Stimulated activated naive B cell treated with anti-CD40 and anti-IgM and Interleukin-4, amounts not matched to agents 10 μg/mL and 1 μg/mL and 100 μg/mL, for 72 hours (primary cell): Measurements from ENCODE around the gene MAML2.

Experiments
- ATAC-seq, 2 donors: fragments of 150-1000 bp; cut with Tn5 transposase; replicated peaks; 2 replicates each; pipeline ENCODE4 v1.10.0; 2021; ENCODE audit warnings: moderate library complexity in 1 of 2
- DNase-seq: peaks from one replicate; pipeline ENCODE4 v3.0.0; 2021
- H3K27ac Mint-ChIP-seq: one replicate; pipeline ENCODE4 v1.8.0; 2022; ENCODE audit warnings: mild to moderate bottlenecking, mixed read lengths
- H3K27me3 Mint-ChIP-seq, 2 donors: one replicate each; pipeline ENCODE4 v1.8.0; 2022; ENCODE audit warnings: mixed read lengths in 2 of 2
- H3K36me3 Mint-ChIP-seq, 2 donors: one replicate each; pipeline ENCODE4 v1.8.0; 2022; ENCODE audit warnings: mixed read lengths in 2 of 2, mild to moderate bottlenecking in 1 of 2
- H3K4me1 Mint-ChIP-seq, 2 donors: one replicate each; pipeline ENCODE4 v1.8.0; 2022; ENCODE audit warnings: mixed read lengths in 2 of 2, mild to moderate bottlenecking in 1 of 2
- H3K4me3 Mint-ChIP-seq, 2 donors: one replicate each; pipeline ENCODE4 v1.8.0; 2022; ENCODE audit warnings: mild to moderate bottlenecking in 2 of 2, mixed read lengths in 2 of 2, moderate library complexity in 1 of 2
- H3K9me3 Mint-ChIP-seq, 2 donors: one replicate each; pipeline ENCODE4 v1.8.0; 2022; ENCODE audit warnings: mixed read lengths in 2 of 2, mild to moderate bottlenecking in 1 of 2

Gene MAML2

GRCh38 chr11:96161307-96162089 lies 181.5 kb downstream of the MAML2 start:
- no peak overlapping the region for H3K27ac Mint-ChIP-seq
- DNase-seq = no peak
- no peaks in the 10 kb centered on the region for H3K27me3 Mint-ChIP-seq
- H3K36me3 Mint-ChIP-seq = peaks cover 5 to 10% of the 10 kb centered on the region in 2 donors
- peaks cover 19 to 45% of the 10 kb centered on the region in 2 donors for H3K4me1 Mint-ChIP-seq
- no peak overlapping the region for H3K4me3 Mint-ChIP-seq
- peaks cover 0 to 3% of the 10 kb centered on the region in 2 donors for H3K9me3 Mint-ChIP-seq
- no peak for ATAC-seq

DNA sequence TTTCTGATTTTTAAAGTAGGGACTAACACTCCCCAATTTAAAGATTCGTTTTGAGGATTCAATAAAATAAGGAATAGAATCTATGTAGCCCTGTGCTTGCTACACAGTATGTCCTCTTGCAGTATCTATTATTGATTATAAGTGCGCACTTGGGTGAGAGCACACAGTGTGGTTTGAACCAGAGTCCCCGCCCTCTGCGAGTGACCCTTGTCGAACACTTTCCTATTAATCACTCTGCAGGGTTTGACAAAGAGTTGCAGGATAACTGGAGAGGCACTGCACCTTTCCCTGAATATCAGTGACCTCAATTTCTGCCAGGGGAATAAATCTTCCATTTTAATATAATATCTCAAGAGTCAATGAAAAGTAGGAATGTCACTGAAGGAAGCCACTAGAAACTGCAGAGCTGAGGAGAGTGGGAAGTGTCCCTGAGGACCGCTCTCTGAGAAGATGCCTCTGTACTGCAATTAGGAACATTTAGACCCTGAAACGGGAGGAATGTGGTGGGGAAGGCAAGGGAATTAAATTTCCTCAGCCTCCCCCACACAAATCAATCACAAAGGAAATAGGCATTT lies 182.2 kb downstream of the MAML2 start:
- ATAC-seq = no peak
- Mint-ChIP-seq H3K36me3 (peaks cover 3 to 10% of the 10 kb centered on the region in 2 donors), H3K4me3 (no peak overlapping the region), H3K27ac (no peak overlapping the region), H3K9me3 (peaks cover 0 to 3% of the 10 kb centered on the region in 2 donors), H3K27me3 (no peaks in the 10 kb centered on the region), H3K4me1 (peaks cover 21 to 45% of the 10 kb centered on the region in 2 donors)
- no peak for DNase-seq

DNA sequence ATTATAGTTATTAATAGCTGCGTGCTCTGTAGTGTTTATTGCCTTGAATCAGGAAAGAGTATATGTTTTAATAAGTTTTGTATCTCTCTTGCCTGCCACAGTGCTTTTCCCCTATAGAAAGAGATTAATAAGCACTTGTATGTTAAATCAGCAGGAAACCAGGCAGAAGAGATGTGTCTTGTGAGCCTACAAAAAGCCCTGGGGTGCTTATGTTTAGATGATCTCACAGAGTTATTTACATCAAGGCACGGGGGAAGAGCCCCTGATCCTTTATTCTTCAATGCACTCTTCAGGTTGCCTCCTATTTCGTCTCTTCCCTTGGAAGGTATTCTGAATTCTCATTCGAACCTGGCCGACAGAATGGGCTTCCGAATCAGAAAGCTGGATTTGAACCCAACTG lies 183.0 kb downstream of the MAML2 start:
- no peak for DNase-seq
- Mint-ChIP-seq H3K36me3 (peaks cover 3 to 10% of the 10 kb centered on the region in 2 donors), H3K27ac (no peak overlapping the region), H3K9me3 (peaks cover 0 to 3% of the 10 kb centered on the region in 2 donors), H3K4me3 (no peak overlapping the region), H3K4me1 (peaks cover 25 to 51% of the 10 kb centered on the region in 2 donors), H3K27me3 (no peaks in the 10 kb centered on the region)
- ATAC-seq = no peak

DNA sequence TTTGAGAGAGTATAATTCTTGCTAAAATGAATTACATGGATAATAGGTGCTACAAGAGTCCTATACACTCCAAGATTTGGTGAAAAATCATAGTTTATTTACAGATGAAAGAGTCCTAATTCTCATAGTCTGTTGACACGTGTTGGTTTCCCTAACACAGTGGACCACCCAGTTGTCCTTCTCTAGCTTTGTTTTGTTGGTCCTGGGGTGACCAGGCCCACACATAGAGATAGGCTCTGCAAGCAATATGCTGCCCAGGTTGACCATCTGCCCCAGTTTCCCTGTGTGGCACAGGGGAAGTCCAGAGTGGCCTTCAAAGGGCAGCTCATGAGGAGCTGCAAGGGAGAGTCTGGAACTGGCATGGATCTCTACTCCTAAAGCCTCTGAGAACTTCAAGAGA lies 184.9 kb downstream of the MAML2 start:
- no peak for ATAC-seq
- Mint-ChIP-seq H3K9me3 (no peaks in the 10 kb centered on the region), H3K36me3 (peaks cover 0 to 2% of the 10 kb centered on the region in 2 donors), H3K4me3 (no peak overlapping the region), H3K27ac (no peak overlapping the region), H3K4me1 (peaks cover 28 to 48% of the 10 kb centered on the region in 2 donors), H3K27me3 (no peaks in the 10 kb centered on the region)
- DNase-seq = no peak

- Mint-ChIP-seq H3K4me1 (peaks cover 28 to 48% of the 10 kb centered on the region in 2 donors), H3K36me3 (peaks cover 0 to 5% of the 10 kb centered on the region in 2 donors), H3K27ac (peak overlapping the region; percentile 96), H3K4me3 (no peak overlapping the region), H3K9me3 (no peaks in the 10 kb centered on the region), H3K27me3 (no peaks in the 10 kb centered on the region)
- DNase-seq = no peak
- no peak for ATAC-seq
Observed at GRCh38 chr11:96157517-96157873, 185.5 kb downstream of the MAML2 start.

- Mint-ChIP-seq H3K9me3 (no peaks in the 10 kb centered on the region), H3K27ac (peak overlapping the region; percentile 96), H3K36me3 (peaks cover 0 to 7% of the 10 kb centered on the region in 2 donors), H3K4me3 (peak overlapping the region; percentile 74 to 80), H3K4me1 (peaks cover 28 to 48% of the 10 kb centered on the region in 2 donors), H3K27me3 (no peaks in the 10 kb centered on the region)
- ATAC-seq (no peak), DNase-seq (no peak)
Observed at GRCh38 chr11:96156379-96156722, 186.6 kb downstream of the MAML2 start.

GRCh38 chr11:96155627-96156378 lies 187.2 kb downstream of the MAML2 start:
- Mint-ChIP-seq H3K4me3 (peak overlapping the region; percentile 74 to 80), H3K36me3 (peaks cover 0 to 7% of the 10 kb centered on the region in 2 donors)
- peak; percentile 83 to 88 for ATAC-seq

GRCh38 chr11:96154802-96155520 lies 188.0 kb downstream of the MAML2 start:
- ATAC-seq (no peak), DNase-seq (no peak)
- H3K4me1 Mint-ChIP-seq = peaks cover 28 to 48% of the 10 kb centered on the region in 2 donors
- no peaks in the 10 kb centered on the region for H3K9me3 Mint-ChIP-seq
- no peak overlapping the region for H3K4me3 Mint-ChIP-seq
- H3K27me3 Mint-ChIP-seq = no peaks in the 10 kb centered on the region
- H3K36me3 Mint-ChIP-seq = peaks cover 0 to 7% of the 10 kb centered on the region in 2 donors
- H3K27ac Mint-ChIP-seq = peak overlapping the region; percentile 52

More at GRCh38 chr11:96155627-96156378, 187.2 kb downstream of the MAML2 start:
- Mint-ChIP-seq H3K4me1 (peaks cover 28 to 48% of the 10 kb centered on the region in 2 donors), H3K27ac (peak overlapping the region; percentile 96), H3K9me3 (no peaks in the 10 kb centered on the region), H3K27me3 (no peaks in the 10 kb centered on the region)
- peak; percentile 79 for DNase-seq

DNA sequence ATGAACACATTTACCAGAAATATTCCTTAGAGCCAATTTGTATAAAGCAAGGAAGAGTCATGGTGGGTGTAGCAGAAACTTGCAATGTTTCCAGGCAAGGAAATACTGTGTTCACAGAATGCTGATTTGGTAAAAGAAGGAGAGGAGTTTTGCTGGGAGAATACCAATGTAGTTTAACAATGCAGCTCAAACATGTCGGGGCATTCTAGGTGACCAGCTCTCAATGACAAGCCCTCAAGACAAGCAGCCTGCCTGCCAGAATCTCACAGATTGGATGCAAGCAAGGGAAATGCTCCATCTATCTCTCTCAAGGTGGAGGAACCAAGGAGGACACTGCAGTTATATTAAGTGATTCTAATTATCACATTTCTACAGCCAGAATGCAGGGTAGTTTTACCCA lies 190.4 kb downstream of the MAML2 start:
- DNase-seq = no peak
- Mint-ChIP-seq H3K27ac (no peak overlapping the region), H3K4me1 (peaks cover 31 to 42% of the 10 kb centered on the region in 2 donors), H3K9me3 (no peaks in the 10 kb centered on the region), H3K27me3 (no peaks in the 10 kb centered on the region), H3K36me3 (peaks cover 2 to 7% of the 10 kb centered on the region in 2 donors), H3K4me3 (no peak overlapping the region)
- ATAC-seq = no peak

DNA sequence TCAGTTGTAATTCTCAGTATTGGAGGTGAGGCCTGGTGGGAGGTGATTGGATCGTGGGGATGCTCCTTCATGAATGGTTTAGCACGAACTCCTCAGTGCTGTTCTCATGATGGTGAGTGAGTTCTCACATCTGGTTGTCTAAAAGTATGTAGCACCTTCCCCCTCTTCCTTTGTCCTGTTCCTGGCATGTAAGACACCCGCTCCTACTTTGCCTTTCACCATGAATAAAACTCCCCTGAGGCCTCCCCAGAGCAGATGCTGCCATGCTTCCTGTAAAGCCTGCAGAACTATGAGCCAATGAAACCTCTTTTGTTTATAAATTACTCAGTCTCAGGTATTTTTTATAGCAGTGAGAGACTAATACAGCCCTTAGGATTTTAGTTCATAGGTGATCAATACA lies 191.5 kb downstream of the MAML2 start:
- H3K27me3 Mint-ChIP-seq = no peaks in the 10 kb centered on the region
- H3K9me3 Mint-ChIP-seq = no peaks in the 10 kb centered on the region
- no peak overlapping the region for H3K4me3 Mint-ChIP-seq
- no peak overlapping the region for H3K27ac Mint-ChIP-seq
- H3K36me3 Mint-ChIP-seq = peaks cover 2 to 7% of the 10 kb centered on the region in 2 donors
- peaks cover 26 to 40% of the 10 kb centered on the region in 2 donors for H3K4me1 Mint-ChIP-seq
- ATAC-seq (no peak), DNase-seq (no peak)

GRCh38 chr11:96150609-96151008 lies 192.4 kb downstream of the MAML2 start:
- Mint-ChIP-seq H3K27ac (no peak overlapping the region), H3K4me1 (peaks cover 19 to 35% of the 10 kb centered on the region in 2 donors), H3K4me3 (no peak overlapping the region), H3K9me3 (no peaks in the 10 kb centered on the region), H3K36me3 (peaks cover 2 to 7% of the 10 kb centered on the region in 2 donors), H3K27me3 (no peaks in the 10 kb centered on the region)
- no peak for ATAC-seq
- DNase-seq = no peak

DNA sequence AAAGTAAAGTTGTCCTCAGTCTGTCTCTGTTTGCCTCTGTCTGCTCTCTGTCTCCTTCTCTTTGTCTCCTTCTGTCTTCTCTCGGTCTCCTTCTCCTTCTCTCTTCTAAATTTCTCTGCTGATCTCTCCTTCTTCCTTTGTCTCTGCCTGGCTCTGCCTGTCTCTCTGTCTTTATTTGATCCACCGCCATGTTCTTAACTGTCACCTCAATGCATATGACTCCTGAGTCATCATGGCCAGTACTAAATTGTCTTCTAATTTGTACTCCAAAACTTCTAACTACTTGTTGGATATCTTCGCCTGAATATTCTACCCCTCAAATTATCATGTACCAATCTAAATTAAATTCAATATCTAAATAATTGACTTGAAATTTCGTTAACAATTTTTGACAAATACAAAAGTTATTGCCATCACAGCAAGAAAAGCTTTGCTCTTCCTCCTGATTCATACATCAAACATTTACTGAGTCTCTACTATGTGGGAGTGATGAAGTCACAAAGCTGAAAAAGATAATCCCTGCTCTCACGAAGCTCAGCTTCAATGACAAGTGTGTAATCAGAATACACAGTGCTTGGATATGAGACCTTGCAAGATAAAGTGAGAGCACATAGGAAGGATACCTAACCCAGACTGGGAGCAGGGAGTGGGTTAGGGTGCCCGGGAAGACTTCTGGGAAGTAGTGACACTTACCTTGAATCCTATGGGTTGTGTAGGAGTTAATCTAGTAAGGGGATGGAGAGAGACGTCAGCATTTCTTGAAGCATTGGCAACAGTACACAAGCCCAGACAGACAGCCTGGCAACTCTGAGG lies 193.0 kb downstream of the MAML2 start:
- DNase-seq (no peak), ATAC-seq (no peak)
- H3K36me3 Mint-ChIP-seq = peaks cover 2 to 7% of the 10 kb centered on the region in 2 donors
- H3K9me3 Mint-ChIP-seq = no peaks in the 10 kb centered on the region
- H3K27ac Mint-ChIP-seq = no peak overlapping the region
- no peaks in the 10 kb centered on the region for H3K27me3 Mint-ChIP-seq
- H3K4me3 Mint-ChIP-seq = no peak overlapping the region
- peaks cover 20 to 35% of the 10 kb centered on the region in 2 donors for H3K4me1 Mint-ChIP-seq

- no peaks in the 10 kb centered on the region for H3K9me3 Mint-ChIP-seq
- DNase-seq (no peak), ATAC-seq (no peak)
- H3K36me3 Mint-ChIP-seq = peaks cover 2 to 4% of the 10 kb centered on the region in 2 donors
- H3K27me3 Mint-ChIP-seq = no peaks in the 10 kb centered on the region
- peaks cover 18 to 27% of the 10 kb centered on the region in 2 donors for H3K4me1 Mint-ChIP-seq
- no peak overlapping the region for H3K27ac Mint-ChIP-seq
- H3K4me3 Mint-ChIP-seq = no peak overlapping the region
Observed at GRCh38 chr11:96147906-96148486, 195.0 kb downstream of the MAML2 start.
